ENCODE measurements around the gene PTPN3.

The PTPN3 gene

DNA sequence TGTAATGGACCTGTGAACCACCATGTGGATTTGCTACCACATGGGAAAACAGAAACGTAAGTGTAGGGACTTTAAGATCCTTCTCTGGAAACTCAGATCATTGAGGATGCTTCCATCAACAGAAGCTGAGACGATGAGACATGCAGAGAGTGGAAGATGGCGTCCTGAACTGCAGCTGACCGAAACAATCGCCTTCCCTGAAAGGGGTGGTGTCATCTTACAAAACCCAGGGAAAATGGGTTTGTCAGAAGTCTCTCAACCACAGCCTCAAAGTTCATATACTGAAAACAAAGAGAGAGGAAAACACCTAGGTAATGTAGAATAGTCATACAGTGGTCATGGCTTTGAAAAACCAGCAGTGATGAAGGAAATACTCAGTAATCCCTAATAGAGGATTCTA is 6.6 kb upstream of the PTPN3 start:
- DNase-seq: no peak

DNA sequence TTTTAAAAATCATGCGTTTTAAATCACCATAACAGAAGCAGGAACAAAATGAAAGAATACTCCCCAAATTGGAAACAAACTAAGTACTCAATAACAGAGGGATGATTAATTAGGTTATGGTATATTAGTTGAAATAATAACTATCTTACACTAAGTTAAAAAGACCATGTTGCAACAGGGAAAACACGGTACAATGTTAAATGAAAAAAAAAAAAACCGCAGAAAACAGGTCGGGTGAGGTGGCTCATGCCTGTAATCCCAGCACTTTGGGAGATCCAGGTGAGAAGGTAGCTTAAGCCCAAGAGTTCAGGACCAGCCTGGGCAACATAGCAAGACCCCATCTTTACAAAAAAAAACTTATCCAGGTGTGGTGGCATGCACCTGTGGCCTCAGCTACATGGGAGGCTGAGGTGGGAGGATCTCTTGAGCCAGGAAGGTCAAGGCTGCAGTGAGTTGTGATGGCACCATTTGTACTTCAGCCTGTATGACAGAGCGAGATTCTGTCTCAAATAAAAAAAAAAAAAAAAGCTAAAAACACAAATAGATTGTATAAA is 2.4 kb upstream of the PTPN3 start:
- no peak for DNase-seq

DNA sequence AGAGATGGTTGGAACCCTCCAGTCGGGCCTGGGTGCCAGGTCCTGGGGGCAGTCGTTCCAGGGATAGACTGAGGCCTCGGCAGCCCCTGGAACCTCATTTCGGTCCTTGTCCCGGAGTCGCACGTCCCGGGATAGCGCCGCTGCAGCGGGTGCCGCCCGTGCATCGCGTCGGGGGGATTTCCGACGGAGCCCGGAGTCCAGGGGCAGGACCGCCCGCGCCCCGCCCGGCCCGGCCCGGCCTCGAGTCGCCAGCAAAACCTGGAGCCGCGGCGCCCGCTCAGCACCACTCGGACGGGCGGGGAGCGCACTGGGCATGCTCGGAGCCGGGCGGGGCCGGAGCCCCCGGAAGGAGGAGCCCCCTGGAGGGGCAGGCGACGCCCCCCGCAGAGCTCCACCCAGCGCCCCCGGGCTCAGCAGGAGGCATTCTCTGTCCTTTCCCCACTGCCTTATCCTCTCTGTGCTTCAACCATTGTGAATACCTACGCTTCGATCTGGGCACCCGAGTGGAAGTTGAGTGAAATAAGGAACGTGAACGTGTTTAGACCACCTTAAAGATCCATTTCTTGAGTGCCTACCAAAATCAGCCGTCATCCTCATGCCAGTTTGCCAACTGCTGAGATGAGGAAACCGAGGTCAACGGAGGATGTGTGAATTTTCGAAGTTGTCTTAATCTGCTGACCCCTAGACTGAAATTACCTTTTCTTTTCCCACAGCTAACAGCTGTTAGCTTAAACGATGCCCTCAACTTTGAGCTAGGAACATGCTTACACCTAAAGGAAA is 1.7 kb upstream of the PTPN3 start:
- DNase-seq: no peak

DNA sequence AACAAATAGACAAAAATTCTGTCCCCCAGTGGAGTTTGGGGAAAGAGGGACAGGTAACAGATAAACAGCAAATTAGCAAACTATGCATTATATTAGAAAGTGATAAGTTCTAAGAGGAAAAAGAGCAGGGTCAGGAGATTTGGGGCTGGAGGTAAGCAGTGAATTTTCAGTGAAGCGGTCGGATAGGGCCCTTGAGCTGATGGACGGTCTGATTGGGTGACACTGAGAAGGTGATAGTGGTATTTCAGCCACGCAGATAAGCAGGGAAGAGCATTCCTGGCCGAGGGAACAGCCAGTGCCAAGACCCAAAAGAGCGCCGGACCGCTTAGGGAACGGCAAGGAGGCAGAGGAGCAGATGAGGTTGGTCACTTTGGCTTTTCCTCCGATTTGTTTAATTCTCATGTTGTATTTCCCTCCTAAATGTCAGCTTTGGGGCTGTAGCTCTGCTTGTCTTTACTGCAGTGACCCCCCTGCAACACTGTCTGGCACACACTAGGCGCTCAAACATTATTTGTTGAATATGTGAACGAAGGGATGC is 1.1 kb upstream of the PTPN3 start:
- no peak for DNase-seq

DNA sequence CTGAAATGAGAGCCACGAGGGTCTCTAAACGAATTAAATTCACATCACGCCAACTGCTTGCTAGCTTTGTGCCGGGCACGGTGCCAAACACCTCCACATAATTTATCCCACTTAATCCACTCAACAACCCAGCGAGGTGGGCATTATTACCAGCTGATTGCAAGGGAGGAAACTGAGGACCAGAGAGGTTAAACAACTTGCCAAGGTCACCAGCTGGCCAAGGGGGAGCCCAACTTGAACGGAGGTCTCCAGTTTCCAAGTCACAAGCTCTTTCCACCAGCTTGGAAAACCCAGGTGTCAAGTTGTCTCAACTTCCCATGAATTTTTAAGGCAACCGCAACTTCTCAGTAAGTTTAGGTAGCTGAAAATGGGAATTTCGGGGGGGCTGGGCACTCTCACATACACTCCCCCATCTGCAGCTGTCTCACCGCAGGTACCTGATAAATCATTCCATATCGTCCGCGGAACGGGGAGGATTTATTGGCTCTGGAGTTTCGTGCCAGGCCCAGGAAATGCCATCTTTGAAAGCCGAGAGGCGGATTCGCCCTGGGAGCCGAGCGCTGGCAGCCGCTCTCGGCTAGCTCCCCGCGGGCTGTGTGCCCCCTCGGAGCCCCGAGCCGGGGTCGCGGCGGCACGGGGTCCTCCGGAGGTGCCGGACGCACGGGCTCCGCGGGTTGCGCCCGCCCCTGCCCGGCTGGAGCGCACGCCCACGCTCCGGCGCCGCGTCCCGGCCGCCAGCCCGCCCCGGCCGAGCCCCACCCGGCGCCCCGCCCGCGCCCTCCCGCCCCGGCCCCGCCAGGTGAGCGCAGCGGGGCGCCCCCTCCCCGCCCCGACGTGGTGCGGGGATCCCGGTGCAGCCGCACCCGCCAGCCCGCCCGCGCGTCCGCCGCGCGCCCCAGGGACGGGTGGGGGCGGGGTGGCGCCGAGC is 617 bp downstream of the PTPN3 start:
- DNase-seq: no peak

DNA sequence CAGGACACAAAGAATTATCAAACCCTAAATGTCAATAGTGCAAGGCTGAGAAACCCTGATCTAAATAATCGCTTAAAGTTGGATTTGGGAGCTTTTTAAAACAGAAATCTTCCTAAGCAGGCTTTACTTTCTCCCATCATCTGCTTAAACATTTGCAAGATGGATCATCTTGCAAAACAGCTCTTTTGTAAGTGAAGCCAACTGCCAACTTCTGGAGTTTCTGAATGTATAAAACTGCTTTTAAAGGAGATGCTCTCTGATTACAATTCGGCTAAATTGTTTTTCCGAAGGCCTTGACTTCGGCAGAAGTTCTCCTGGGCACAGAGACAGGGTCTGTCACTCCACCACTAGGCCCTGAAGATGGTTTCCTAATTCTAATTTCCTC is 1.3 kb downstream of the PTPN3 start:
- DNase-seq: no peak

DNA sequence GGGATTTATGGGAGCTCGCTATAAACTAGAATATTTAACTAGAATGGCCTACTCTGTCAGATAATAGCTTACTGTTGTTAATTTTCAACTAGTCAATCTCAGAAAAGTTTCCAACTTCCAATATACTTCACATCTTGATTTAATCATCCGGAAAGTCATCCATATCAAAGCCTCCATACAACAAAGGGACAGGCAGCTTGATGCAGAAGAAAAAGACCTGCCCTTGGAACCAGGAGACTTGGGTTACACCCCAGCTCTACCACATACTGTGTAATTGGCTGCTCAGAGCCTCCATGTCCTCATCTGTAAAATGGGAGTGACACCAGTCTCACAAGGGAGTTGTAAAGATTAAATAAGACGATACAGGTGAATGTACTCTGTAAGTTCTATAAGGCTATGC is 1.9 kb downstream of the PTPN3 start:
- no peak for DNase-seq

DNA sequence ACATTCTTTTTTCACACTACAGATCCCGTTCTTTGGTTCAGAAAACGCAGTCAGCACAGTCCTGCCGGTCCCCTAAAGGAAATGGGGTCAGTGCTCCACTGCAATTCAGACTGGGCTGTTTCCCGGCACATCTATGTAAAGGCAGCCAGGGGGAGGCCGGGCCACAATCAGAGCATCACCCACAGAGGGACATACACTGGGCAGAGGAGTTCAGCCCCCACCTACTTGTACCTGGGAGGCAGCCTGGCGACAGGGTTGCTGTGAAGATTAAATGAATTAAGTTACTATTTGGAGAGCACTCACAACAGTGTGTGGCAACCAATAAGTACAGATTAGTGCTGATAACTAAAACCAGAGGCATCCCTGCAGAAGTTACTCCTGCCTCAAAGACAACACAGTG is 4.5 kb downstream of the PTPN3 start:
- DNase-seq: no peak

DNA sequence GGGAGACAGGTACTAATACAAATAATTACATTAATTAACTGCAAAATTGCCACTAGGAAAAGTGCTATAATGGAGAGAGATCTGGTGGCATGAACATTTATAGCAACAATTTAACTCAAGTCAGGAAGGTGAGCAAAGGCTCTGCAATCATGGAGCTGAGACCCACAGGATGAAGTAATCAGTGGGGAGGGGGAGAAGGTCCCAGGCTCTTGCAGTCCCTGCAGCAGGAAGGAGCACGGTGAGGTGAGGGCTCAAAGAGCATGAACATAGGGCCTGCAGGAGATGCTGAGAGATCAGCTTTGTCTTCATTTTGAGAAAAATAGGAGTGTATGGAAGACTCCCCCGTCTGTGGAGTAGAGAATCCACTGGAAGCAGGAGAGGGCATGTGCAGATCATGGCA is 6.5 kb downstream of the PTPN3 start:
- no peak for DNase-seq

DNA sequence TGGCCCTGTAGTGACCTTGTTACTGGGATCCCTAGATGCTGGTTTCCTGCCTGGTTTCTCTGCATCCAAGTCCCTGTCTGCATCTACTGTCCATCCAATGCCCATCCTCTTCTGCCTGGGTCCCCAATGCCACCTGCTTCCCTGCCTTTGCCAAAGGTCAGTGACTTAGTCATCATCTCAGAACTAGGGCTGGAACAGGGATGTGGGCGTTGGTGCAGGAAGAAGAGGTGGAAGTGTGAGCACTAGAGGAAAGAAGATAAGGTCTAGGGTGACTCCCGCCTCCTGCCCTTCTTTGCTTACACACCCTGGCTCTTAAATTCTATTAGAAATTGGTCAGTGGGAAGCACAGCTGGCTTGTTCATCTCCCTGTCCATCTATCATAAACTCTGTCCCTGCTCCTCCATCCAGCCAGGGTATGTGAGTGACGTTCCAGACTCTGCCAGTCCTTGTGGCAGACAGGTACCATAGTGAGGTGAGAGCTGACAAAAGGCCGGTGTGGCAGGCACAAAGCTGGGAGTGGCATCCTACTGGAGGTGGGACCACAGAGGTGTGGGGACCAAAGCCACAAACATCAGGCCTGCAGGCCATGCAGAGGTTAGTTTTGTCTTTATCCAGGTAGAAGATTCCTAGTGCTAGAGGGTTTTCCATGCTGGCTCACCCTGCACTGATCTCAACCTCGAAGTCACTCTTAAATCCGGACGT is 9.2 kb downstream of the PTPN3 start:
- DNase-seq: no peak

DNA sequence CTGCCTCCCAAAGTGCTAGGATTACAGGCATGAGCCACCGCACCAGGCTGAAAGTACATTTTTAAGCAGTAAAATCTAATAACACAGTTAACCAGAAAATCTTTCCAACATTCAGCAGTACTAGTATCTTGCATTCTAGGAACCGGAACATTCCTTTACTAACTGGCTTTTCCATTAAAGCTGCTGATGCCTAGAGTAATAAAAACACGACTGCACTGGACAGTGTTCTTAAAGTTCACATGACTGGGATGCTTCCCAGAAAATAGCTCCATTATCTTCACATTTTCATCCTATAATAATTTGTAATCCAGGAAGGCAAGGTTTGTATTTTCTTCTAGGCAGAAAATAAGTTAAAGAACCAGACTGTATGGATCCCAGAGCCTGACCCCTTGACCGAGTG is 9.8 kb downstream of the PTPN3 start:
- no peak for DNase-seq

DNA sequence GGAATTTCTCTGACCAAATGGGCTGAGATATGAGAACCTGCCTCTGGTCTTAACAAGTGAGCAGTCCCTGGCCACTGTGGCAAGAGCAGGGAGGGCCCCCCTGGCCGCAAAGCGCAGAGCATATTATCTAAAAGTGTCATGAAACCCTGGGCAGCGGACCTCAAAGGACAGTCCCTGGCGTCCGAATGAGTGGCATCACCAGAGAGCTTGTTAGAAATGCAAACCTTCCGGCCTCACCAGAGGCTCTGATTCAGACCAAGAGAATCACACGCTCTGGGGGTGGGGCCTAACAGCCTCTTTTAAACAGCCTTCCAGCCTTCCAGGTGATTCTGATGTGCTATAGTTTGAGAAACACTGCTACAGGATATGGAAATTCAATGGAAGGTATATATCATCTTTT is 10.9 kb downstream of the PTPN3 start:
- DNase-seq: no peak

DNA sequence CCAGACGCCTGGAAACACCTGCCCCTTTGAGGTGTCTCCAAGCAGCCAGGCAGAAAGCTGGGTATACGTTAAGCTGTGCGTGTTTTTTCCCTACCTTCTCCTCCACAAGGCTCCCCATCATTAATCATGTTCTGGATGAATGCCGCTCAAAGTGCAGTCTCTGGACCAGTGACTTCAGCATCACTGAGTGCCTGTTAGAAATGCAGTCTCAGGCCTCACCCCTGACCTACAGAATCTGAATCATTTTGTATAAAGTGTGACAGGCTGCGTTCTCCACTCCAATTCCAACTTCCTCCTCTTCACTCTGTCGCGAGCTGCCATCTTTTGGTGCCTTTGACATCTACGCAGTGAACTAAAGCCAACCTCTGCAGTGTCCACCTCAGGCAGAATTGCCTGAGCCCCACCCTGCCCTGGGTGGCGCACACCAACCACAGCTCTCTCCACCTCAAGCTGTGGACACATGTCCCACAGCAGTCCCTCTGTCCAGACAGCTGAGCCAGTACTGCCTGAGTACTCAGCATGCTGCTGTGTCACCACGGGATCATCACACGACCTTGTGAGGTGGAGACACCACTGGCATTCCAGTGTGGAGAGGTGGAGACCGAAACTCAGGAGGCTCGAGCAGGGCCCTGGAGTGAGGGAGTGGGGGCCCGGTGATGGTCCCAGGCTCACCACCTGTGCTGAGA is 14.2 kb downstream of the PTPN3 start:
- no peak for DNase-seq

DNA sequence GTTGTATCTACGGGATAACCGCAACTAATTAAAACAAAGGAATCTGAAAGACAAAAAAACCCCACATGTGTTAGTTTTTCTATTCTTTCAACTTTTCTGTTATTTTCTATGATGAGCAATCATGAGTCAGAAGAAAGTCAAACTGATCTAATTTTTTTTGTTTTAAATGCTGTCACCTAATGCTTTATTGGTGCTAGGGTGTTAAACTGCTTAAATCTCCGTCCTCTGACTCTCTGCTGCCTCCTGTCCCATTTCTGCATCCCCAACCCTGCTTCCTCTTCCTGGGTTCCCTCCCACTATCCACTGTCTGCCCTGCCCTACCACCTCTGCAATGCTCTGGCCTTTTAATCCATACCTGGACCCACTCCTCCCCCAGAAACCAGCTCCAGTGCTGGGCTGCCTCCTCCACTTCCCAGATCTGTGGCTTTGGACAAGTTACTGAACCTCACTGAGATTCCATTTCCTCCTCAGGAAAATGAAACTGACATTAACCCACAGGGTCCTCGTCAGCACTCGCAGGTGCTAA is 15.7 kb downstream of the PTPN3 start:
- no peak for DNase-seq

DNA sequence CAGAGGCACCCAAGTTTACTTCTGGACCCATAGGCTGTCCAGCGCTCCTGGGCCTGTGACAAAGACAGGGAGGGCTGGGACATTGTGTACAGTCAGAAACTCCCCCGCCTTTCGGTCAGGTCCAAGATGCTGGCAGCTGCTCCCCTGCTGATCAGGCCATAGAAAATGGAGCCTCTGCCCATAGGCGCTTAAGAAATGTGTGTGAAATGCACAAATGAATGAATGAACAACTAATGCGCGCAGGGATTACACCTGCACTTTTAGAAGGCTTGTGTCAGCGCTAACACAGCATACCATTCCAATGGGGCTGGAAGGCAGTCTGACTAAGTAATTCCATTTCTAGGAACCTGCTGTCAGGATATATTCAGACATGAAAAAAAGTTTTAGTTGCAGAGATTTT is 16.3 kb downstream of the PTPN3 start:
- DNase-seq: no peak

DNA sequence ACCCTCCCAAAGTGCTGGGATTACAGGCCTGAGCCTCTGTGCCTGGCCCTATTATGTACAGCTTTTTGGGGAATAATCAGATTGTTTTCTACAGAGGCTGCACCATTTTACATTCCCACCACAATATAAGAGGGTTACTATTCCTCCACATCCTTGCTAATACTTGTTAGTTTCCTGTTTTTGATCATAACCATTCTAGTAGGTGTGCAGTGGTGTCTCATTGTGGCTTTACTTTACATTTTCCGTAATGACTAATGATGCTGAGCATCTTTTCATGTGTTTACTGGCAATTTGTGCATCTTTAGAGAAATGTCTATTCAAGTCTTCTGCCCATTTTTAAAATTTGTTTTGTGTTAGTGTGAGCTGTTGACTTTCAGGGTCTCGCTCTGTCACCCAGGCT is 18.3 kb downstream of the PTPN3 start:
- no peak for DNase-seq

DNA sequence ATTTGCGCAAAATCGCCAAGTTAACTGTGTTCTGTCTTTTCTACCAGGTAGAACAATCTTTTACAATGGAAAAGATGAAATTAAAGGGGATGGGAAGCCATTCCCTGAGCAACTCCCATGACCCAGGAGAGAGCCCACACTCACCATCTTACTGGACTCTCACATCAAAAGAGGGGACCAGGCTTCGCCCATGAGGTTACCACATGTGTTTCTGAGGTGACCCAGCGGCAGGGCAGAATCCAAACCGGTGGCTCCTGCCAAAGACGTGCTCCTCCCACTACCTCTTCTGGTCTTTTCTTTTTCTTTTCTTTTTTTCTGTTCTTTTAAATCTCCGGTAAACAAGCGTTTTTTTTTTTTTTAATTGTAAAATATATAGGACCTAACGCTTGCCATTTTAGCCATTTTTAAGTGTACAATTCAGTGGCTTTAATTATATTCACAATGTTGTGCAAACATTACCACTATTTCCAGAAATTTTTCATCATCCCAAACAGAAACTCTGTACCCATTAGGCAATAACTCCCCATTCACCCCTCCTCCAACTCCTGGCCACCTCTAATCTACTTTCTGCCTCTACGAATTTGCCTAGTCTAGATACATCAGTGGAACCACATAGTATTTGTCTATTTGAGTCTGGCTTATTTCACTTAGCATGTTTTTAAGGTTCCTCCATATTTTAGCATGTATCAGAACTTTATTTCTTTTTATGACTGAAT is 19.3 kb downstream of the PTPN3 start:
- no peak for DNase-seq

DNA sequence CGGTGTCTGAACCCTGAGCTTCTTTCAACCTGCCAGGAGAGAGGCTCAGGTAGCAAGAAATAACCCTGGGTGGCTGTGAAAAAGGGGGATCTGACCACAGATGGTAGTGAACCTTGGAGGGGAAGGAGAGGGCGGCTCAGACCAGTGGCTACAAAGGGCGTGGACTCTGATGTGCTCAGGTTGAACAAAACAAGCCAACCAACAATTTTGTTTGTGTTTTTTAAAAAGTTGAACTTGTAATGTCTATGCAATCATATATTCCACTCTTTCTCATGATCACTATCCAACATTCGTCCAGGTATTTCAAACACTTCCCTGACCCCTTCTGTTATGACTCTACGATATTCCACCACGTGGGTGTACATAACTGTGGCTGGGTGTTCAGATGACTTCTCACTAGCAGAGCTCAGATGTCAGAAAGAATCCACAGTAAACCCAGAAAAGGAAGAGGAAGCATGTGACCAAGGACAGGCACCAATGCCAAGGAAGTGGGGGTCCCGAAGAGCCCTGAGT is 20.0 kb downstream of the PTPN3 start:
- DNase-seq: no peak

DNA sequence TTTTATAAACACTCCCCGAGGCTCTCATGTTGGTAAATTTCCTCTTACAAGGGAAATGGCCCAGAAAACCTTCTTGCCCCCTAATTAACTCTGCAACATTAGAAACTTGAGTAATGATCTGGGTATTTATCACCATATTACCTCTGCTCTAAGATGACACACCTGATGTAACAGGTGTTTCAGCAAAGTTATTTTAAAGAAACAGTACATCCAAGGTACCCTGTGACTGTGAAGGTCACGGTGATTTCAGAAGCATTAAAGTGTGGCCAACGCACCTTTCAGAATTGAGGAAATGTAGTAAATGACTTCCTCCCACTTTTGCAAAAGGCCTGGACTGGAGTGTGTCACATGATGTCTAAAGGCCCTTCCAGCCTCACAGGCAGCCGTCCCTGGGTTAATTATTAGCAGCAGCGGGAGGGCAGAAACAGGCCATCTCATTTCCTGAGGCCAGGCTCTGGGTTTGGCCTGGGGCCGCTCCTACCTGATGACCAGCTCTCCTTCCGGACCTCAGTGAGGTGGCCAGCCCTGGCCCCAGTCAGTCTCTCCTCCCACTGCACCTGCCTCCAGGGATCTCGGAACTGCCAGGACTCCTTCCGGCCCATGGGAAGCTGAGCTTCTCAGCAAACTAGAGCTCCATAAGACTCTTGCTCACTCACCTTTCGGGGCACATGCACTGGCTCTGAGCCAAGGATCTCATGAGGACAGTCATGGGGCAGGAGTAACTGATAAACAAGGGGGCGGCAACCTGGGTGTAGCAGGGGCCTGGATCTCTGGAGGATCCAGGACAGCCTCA is 20.7 kb downstream of the PTPN3 start:
- no peak for DNase-seq

DNA sequence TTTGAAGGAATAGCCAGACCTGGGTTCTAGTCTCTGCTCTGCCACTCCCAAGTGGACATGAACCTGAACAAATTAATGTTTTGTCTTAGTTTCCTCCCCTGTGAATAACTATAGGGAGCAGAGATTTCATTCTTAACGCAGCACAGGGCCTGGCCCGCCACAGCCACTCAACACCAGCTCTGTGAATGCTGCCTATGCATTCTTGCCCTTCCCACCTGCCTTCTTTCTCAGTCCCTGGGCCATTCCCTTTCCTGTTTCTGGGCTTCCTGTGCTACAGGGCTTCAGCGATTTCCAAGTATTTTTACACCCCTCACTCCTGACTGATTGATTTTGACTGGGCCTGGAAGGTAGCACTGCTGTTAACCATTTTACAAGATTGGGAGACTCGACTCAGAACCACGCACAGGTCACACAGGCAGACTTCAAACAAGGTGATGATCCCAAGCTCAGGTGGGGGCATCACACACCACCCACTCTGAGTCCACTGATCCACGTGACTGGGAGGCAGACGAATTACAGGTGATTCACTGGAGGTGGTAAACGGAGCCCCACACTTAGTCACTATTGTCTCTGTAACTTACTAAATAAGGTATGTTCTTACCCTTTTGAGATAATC is 21.4 kb downstream of the PTPN3 start:
- no peak for DNase-seq

All from hippocampal formation (tissue), 2 donors.